ENCODE measurements around the gene VPS8.

VPS8 gene

GRCh38 chr3:184781801-184782200 is 30.2 kb upstream of the VPS8 start:
- no peak for DNase-seq (ENCODE audit: low spot score)

- no peak for DNase-seq (ENCODE audit: low spot score)
Measured at GRCh38 chr3:184783319-184783718, 28.6 kb upstream of the VPS8 start.

GRCh38 chr3:184784731-184785500 is 27.1 kb upstream of the VPS8 start:
- DNase-seq (ENCODE audit: low spot score) = no peak

GRCh38 chr3:184785890-184786279 is 26.1 kb upstream of the VPS8 start:
- no peak for DNase-seq (ENCODE audit: low spot score)

- DNase-seq (ENCODE audit: low spot score) = peak; percentile 41
Measured at GRCh38 chr3:184786280-184786941, 25.6 kb upstream of the VPS8 start.

- DNase-seq (ENCODE audit: low spot score) = no peak
Measured at GRCh38 chr3:184788751-184789150, 23.2 kb upstream of the VPS8 start.

- DNase-seq (ENCODE audit: low spot score) = no peak
Measured at GRCh38 chr3:184789314-184789998, 22.5 kb upstream of the VPS8 start.

GRCh38 chr3:184791171-184791570 is 20.8 kb upstream of the VPS8 start:
- DNase-seq (ENCODE audit: low spot score) = no peak

- DNase-seq (ENCODE audit: low spot score) = no peak
Measured at GRCh38 chr3:184795522-184796190, 16.3 kb upstream of the VPS8 start.

- no peak for DNase-seq (ENCODE audit: low spot score)
Measured at GRCh38 chr3:184796551-184796950, 15.4 kb upstream of the VPS8 start.

GRCh38 chr3:184796954-184797353 is 15.0 kb upstream of the VPS8 start:
- no peak for DNase-seq (ENCODE audit: low spot score)

- no peak for DNase-seq (ENCODE audit: low spot score)
Measured at GRCh38 chr3:184798120-184798519, 13.8 kb upstream of the VPS8 start.

- no peak for DNase-seq (ENCODE audit: low spot score)
Measured at GRCh38 chr3:184800349-184800930, 11.5 kb upstream of the VPS8 start.

GRCh38 chr3:184801241-184801785 is 10.7 kb upstream of the VPS8 start:
- DNase-seq (ENCODE audit: low spot score) = no peak

- no peak for DNase-seq (ENCODE audit: low spot score)
Measured at GRCh38 chr3:184802150-184802549, 9.8 kb upstream of the VPS8 start.

GRCh38 chr3:184804801-184805200 is 7.2 kb upstream of the VPS8 start:
- no peak for DNase-seq (ENCODE audit: low spot score)

- DNase-seq (ENCODE audit: low spot score) = peak; percentile 22
Measured at GRCh38 chr3:184805351-184806038, 6.5 kb upstream of the VPS8 start.

- DNase-seq (ENCODE audit: low spot score) = no peak
Measured at GRCh38 chr3:184806567-184807271, 5.2 kb upstream of the VPS8 start.

- no peak for DNase-seq (ENCODE audit: low spot score)
Measured at GRCh38 chr3:184807549-184807948, 4.4 kb upstream of the VPS8 start.

GRCh38 chr3:184808021-184808420 is 3.9 kb upstream of the VPS8 start:
- DNase-seq (ENCODE audit: low spot score) = no peak

- no peak for DNase-seq (ENCODE audit: low spot score)
Measured at GRCh38 chr3:184810146-184810545, 1.8 kb upstream of the VPS8 start.

Data from globus pallidus (tissue), 1 donor.